HG02943 (cell line): ENCODE data around the gene KDM4C.
"Not testable (repeated sequence)": the region's sequence is repeated elsewhere in the genome, so short reads cannot be mapped to it uniquely, and the experiment has no call there.

Experiments used
- ATAC-seq: cut with Tn5 transposase; IDR thresholded peaks from one replicate; pipeline ENCODE4 v1.9.1; 2021; ENCODE audit warnings: mild to moderate bottlenecking, low read depth, moderate library complexity; ENCODE audit not compliant: unreplicated experiment

The KDM4C gene

GRCh38 chr9:7006417-7006816 is 248.6 kb downstream of the KDM4C start:
- ATAC-seq = no peak

GRCh38 chr9:7008411-7008810 is 250.6 kb downstream of the KDM4C start:
- ATAC-seq = no peak

- no peak for ATAC-seq
Observed at GRCh38 chr9:7009065-7009464, 251.3 kb downstream of the KDM4C start.

GRCh38 chr9:7011395-7012067 is 253.8 kb downstream of the KDM4C start:
- ATAC-seq = no peak

- ATAC-seq = no peak
Observed at GRCh38 chr9:7027996-7028395, 270.2 kb downstream of the KDM4C start.

GRCh38 chr9:7028591-7028990 is 270.8 kb downstream of the KDM4C start:
- ATAC-seq = no peak

- ATAC-seq = not testable (repeated sequence)
Observed at GRCh38 chr9:7030943-7031342, 273.2 kb downstream of the KDM4C start.

- ATAC-seq = no peak
Observed at GRCh38 chr9:7033076-7034045, 275.6 kb downstream of the KDM4C start.

- no peak for ATAC-seq
Observed at GRCh38 chr9:7037176-7037575, 279.4 kb downstream of the KDM4C start.

GRCh38 chr9:7042124-7042523 is 284.4 kb downstream of the KDM4C start:
- no peak for ATAC-seq

- no peak for ATAC-seq
Observed at GRCh38 chr9:7045361-7045760, 287.6 kb downstream of the KDM4C start.

- ATAC-seq = no peak
Observed at GRCh38 chr9:7051711-7052110, 293.9 kb downstream of the KDM4C start.

GRCh38 chr9:7053903-7054302 is 296.1 kb downstream of the KDM4C start:
- no peak for ATAC-seq

- ATAC-seq = no peak
Observed at GRCh38 chr9:7055171-7055903, 297.6 kb downstream of the KDM4C start.

- ATAC-seq = no peak
Observed at GRCh38 chr9:7056254-7056653, 298.5 kb downstream of the KDM4C start.

- ATAC-seq = no peak
Observed at GRCh38 chr9:7058473-7058872, 300.7 kb downstream of the KDM4C start.

- no peak for ATAC-seq
Observed at GRCh38 chr9:7067169-7067568, 309.4 kb downstream of the KDM4C start.

- ATAC-seq = no peak
Observed at GRCh38 chr9:7071916-7072315, 314.1 kb downstream of the KDM4C start.

GRCh38 chr9:7073706-7074105 is 315.9 kb downstream of the KDM4C start:
- ATAC-seq = no peak

- ATAC-seq = no peak
Observed at GRCh38 chr9:7075154-7075553, 317.4 kb downstream of the KDM4C start.

GRCh38 chr9:7079051-7079450 is 321.3 kb downstream of the KDM4C start:
- no peak for ATAC-seq
